Stimulated activated CD4-positive, alpha-beta T cell treated with anti-CD3 and anti-CD28 coated beads, TNF-alpha, amount 100 ng/mL, for 24 hours (primary cell): ENCODE data around the gene GATA5.

Experiments
- DNase-seq, 3 experiments: peaks; one replicate each; pipeline ENCODE4 v3.0.0-alpha.2; 2020; ENCODE audit warnings: low read depth in 3 of 3

GATA5 gene

DNA sequence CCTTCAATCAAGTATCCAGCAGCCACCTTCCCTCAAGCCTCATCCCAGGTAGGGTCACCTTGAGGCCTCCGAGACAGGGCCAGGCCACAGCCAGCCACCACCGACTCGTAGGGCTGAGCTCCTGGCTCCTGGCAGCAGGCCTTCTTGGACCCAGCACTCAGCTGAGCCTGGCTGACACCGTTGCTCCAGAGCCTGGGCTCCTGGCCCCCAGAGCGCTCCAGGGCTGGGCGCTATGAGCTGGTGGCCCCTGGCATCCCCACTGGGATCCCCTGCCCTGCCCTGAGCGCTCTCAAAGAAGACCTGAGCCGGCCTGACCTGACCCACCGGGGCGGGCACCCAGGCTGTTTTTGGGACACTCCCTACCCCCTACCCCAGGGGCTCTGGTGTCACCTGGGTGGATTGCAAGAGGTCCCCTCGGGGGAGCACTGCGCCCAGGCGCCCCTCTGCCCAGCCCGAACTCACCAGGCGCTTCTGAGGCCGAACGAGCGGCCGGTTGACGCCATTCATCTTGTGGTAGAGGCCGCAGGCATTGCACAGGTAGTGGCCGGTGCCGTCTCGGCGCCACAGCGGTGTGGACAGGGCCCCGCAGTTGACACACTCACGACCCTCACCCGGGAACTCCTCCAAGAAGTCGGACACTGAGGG is 2.7 kb downstream of the GATA5 start:
- DNase-seq, result no peak

DNA sequence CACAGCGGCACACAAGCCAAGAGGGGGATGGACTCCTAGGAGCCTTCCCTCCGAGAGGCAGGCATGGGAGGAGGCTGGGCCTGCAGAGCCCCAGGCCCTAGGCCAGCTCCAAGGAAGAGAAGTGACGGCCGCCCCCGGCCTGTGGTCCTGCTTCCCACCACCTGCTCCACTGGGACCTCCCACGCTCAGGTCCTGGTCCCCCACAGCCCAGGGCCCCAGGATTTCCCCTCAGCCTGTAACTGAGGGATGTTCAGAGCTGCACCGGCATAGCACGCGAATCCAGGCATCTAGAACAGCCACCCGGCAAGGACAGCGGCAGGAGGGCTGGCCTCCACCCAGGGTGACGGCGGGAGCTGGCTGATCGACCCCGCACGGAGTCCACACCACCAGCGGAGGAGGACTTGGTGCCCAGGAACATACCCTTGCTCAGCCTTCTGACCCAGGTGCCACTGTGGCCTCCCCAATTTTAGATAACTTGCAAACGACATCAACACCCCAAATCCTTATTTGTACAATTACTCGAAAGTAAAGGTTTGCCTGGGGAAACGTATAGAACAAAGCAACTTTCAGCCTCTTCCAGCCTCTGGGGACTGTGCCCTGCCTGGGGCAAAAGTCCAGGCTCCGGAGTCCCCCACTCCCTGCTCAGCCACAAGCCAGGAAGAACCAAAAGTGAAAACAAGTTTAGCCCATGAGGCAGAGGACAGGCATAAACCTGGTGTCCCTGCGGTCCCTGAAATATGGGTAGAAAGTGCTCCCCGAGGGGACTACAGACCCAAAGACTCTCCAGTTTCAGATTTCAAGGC is 3.5 kb downstream of the GATA5 start:
- DNase-seq, result no peak

DNA sequence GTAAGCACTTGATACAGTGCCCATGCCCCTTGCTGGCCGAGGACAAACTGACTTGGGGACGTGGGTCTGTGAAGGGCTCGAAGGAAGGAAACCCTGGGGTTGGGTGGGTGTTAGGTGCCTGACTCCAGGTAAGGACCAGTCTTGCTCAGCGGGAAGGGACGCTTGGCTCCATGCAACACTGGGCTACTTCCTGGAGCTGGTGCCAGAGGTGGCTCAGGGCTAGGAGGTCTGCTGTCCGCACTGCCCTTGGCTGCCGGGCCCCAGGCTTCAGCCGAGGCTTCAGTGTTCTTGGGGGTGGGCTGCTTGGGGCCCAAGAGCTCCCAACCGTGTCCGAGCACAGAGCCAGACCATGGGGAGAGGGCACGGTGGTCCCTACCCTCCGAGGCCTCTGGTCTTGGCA is 5.3 kb downstream of the GATA5 start:
- DNase-seq, result no peak

DNA sequence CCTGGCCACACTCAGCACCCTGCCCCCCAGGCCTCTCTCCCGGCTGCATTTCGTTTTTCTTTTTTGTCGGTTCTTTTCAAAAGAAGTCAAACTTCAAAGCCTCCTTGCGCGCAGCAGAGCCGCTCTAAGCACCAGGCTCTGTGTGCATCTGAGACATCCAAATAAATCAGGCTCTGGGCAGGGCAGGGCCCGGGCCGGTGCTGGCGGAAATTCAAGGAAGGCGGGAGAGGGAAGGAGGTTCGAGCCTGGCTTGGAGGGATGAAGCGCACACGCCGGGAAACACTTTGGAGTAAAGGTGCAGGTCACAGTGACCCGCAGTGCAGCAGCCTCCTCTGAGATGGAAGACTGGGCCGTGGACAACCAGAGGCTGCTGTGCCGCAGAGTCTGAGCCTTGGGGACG is 5.8 kb downstream of the GATA5 start:
- no peak for DNase-seq

DNA sequence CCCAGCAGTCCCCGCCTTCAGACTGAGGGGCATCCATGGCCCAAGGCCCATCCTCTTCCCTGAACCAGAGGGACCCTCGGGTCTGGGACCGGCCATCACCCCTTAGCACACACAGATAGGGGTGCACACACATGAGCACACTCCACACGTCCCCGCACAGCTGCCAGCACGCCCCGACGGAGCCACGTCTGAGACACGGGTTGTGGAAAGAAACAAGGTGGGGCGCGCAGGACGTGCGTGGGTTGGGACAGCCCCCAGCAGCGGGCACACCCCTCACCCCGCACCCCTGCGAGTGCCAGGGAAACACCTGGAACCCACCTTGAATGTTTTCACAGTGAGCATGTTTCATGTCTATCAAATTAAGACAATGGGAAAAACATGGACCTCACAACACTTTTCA is 6.4 kb downstream of the GATA5 start:
- no peak for DNase-seq

DNA sequence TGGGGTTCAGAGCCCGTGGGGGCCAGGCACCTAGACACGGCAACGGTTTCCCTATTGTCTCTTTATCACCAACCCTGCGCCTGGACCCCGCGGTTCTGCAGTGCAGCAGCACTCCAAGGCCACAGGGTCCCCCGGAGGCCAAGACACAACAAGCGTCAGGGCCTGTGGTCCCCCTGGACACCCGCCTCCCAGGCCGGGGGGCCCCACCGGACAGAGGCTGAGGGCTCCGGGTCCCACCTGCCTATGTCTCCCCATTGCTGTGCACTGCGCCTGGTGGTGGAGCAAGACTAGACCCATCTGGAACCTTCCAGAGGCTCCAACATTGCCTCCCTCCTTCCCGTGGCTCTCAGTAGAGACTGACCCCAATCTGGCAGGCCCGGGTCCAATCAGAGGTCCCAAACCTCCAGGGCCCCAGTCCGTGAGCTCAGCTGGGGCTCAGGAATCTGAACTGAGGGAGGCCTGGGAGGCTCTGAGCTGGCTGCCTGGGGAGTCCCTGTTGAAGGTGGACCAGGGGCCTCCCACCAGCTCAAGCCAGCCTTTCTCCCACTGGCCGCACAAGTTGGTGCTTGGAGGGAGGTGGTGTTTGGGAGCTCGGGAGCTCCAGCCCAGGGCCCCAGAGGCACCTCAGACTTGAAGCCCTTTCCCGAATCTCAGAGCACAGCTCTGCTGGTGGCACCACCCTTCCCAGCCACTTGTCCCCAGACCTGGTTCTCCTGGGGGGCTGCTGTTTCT is 8.8 kb downstream of the GATA5 start:
- no peak for DNase-seq

DNA sequence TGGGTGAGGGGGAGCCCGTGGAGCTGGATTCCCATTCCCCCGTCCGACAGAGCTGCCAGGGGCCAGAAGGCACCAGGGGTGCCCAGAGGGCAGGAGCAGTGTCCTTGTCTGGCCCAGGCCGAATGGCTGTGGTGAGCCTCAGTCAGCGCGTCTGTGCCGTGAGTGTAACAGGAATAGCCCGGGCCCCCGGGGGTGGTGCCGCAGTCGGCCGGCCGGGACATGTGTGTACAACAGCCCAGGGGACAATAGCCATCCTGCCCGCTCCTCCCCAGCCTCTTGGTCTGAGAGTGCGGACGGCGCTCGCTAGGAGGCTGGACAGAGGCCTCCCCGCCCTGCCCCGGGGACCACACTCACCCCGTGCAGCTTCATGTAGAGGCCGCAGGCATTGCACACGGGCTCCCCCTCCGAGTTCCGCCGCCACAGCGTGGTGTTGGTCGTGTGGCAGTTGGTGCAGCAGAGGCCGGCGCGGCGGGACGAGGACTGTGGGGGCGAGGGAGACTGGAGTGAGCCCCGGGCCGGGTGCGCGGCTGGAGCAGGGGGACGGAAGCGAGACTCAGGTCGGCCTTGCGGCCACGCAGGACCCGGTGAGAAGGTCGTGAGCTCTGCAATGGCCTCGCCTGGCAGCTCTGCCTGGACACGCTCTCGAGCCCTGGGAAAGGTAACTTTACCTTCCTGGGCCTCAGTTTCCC is 9.6 kb downstream of the GATA5 start:
- DNase-seq, result no peak

DNA sequence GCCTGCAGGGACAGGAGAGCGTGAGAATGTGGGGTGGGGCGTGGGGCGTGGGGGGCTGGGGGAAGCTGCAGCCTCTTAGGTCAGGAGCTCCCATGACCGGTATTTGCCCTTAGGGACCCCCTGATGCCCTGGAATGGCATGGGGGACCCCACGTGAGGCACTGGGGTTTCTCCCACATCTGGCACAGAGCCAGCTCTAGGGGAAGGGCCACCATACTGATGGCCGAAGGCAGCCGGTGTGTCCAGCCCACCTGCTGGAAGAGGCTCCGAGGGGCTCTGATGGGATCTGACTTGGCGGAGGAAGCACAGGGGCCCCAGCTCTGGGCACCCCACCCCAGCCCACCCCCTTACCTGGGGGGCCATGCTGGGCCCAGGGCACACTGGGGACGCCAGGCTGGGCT is 10.8 kb downstream of the GATA5 start:
- DNase-seq, result no peak

DNA sequence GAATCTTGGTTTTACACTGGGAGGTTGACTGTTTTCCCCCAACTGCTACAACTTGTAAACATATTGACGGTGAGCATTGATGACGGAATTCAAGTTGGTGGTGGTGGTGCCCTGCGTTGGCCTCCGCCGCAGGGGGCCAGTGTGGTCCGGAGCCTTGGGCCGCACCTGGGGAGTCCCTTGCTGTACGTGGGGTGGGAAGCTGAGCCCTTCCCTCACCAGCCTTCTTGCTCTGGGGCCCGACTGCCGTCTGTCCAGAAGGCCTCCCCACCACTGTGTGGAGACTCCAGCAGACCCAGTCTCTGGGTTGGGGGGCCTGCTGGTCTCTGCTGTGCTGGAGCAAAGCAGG is 11.4 kb downstream of the GATA5 start:
- no peak for DNase-seq

DNA sequence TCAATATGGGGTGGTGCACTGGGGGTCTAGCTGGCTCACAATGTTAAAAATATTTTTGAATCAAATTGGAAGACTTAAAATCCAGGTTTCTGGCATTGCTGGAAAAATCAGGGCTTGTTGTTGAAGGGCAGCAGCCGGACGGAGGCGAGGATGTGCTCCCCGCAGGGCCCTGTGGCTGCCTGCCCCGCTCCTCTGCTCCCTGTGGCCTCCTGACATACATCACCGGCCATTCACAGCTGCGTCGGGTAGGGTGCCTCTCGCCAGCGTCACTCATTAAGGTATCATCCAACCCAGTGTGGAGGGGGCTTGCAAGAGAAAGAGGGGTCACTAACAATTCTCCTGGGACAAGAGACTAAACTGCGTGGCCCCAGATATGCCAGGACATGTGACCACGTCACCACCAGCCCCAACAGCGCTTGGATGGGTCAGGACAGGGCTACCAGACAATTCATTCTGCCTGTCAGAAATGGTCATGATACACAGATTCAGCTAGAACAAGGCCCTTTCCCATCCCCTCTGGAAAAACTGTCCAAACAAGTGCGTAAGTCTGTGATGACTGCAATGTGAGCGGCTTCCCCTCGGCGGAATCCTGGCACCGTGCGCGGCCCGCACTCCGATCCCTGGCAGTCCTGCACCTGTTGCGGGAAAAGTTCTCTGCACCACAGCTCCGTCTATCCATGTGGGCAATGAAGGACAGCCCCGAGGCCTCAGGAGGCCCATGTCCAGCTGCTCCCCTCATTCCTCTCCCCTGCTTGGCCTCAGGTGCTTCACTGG is 12.0 kb downstream of the GATA5 start:
- DNase-seq, result no peak

DNA sequence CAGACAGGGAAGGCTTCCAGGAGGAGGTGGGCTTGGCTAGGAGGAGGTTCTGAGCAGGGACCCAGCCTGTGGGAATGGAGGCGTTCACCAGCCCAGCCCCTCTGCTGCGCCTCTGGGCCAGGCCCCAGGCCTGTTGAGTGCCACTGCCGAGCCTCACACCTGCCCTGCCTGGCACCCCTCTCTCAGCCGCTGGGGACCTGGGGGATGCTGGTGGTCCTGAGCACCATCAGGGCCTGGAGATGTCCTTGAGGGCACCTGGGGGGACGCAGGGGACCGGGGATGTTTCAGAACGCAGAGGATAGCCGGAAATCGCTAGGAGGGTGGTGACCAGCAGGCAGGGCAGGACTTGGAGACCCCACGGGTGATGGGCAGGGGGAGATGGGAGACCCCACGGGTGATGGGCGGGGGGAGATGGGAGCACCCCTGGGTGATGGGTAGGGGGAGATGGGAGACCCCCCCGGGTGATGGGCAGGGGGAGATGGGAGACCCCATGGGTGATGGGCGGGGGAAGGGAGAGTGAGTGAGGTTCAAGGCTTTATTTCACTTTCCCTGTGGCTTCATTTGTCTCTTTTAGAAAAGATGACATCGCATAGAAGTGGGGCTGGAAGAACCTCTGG is 12.7 kb downstream of the GATA5 start:
- no peak for DNase-seq

DNA sequence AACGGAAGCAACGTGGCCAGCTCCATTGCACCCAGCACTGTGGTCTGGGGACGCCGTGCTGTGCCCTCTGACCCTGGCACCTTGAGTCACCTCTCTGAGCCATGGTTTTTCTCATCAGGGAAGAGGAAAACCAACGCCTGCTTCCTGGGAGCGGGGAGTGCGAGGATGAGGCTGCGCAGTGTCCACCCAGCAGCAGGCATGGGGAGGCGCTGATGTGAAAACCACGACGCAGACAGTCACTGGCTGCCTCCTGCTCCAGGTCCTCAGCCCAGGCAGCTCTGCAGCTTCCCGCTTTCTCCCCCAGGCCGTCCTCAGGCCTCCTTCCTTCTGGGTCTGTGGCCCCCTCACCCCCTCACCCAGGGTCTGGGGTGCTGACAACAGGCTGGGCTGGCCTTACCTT is 14.0 kb downstream of the GATA5 start:
- no peak for DNase-seq

DNA sequence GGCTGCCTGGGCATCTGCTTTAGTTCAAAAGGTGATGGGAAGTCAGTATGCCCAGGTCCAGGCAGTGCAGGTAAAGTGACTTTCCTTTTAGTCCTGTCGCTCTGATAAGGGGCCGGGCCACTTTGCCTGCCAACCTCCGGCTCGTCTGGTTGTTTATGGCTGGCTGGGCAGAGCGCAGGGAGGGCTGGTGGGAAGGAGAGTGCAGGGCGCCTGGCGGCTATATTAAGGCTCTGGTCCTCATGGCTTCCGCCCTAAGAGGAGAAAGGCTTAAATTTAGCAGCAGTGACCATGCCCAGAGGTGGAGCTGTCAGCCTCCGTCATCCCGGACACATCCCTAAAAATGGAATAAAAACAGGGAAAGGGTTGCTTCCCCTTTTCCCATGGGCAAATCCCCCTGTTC is 14.6 kb downstream of the GATA5 start:
- DNase-seq, result no peak

DNA sequence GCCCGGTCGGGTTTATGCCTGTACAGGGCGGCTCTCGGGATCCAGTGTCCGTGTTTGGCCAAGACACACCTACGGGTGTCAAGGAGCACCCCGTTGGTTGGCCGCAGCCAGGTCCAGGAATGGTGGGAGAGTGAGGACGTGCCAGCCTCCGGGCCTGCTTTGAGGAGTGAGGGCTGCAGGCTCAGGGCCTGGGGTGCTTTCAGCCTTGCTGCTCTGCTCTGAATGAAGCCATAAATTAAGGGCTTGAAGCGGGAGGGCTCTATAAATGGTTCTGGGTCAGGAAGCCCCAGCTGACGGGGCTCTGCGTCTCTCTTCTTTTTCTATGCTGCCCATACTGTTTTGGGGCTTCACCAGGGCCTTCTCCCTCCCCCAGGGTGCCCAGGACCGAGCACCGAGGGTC is 15.1 kb downstream of the GATA5 start:
- DNase-seq, result no peak

DNA sequence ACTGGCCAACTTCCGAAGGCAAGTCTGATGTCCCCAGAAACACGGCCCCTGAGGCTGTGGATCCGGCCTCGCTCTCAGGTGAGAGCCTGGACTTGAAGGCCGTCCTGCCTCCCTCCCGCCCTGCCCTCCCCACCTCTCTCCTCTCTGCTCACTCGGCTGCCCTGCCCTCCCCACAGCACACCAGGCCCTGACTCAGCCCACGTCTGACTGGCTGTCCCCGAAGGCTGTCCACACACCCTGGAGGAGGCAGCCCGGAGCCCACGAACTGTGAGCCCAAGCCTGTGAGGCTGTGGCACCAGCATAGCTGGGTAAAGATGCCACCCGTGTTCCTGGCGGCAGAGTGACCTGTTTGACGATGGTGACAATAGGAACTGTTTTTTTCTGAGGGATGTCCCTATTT is 16.3 kb downstream of the GATA5 start:
- DNase-seq, result no peak

DNA sequence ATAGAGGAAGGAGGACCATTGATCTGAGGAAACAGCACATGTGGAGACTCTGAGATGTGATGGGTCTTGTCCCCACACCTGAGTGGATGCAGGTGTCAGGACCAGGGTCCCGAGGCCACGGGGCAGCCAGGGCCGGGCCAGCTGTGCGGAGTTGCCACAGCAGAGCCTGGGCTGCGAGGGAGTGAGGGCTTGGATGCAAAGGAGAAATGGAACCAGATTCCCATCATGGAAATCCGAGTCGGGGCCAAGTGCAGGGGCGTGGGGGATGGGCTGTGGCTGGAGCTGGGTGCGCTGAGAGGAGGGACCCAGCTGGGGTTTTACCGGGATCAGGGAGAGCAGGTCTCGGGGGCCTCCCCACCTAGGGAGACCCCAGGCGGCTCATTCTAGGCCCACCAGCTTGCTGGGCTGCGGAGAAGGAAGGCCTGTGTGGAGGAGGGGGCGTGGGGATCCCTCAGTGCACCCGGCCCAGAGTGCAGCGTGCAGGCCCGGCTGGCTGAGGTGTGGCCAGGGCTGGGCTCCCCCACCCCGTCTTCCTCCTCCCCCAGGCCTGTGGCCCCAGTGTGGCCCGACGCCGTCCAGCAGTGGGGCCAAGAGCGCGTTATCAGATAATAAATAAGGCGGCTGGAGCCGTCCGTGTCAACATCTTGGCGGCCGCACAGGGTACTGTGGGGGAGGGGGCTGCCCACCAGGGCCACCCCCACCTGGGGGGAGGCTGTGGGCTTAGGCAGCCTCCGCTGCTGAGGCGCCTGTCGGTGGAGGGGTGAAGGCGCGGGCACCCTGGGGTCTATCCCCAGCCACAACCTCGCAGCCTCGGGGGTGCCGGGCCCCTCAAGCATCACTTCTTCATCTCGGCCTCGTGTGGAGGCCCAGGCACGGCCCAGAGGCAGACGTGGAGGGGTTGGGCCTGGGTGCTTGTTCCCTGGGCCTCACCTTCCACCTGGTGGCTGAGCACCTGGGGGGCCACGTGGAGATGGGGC is 17.2 kb downstream of the GATA5 start:
- no peak for DNase-seq

DNA sequence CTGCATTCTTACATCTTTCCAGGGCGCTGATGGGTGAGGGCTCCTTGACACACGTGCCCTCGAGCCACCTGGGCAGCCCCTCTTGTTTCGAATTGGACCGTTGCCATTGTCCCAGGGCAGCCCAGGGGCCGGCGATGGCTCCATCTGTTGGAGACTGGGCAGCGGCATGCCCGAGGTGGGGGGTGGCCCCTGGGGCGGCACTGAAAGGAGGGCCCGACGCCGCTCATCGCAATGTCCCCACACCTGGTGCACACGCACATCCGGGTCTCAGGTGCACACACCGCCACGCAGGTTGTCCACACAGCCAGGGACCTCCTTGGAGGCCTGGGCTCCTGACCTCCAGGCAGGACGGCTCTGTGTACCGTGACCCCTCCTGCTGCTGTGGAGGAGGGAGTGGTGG is 18.0 kb downstream of the GATA5 start:
- no peak for DNase-seq

DNA sequence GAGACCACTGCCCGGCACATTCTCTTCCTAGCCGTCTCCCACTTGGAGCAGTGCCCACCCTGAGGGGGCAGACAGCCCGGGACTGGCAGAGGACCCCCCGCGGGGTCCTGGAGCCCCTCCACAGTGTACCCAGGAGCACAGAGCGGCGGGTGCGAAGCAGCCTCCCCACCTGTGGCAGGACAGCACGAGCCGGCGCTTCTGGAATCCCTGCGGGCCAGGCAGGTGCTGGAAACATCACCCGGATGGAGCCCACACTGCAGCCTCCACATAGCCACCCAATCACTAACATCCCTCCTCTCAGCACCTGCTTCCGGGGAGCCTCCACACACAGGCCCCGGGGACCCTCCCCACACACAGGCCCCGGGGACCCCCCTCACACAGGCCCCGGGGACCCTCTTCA is 18.7 kb downstream of the GATA5 start:
- DNase-seq, result no peak

DNA sequence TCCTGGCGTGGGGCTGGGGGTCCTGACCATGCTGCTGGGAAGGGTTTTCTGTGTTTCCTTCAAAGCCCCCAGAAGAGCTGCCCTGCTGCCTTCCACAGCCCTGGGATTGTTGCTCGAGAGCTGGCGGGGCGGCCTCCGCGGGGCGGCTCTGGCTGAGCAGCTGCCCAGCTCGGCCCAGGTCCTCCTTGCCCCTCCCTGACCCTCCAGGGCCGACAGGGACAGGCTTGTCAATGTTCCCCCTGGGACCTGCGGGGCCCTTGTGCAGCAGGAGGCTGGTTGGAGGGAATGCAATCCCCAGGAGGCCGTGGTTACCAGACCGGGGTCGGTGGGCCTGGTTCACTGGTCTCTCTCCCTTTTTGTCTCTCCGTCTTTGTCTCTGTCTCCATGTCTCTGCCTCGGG is 19.9 kb downstream of the GATA5 start:
- DNase-seq, result no peak
